Upper lobe of left lung (tissue), 6 donors: ENCODE measurements around the gene LIME1. TPM values are rescaled to one million over a fixed set of nuclear protein-coding genes. Genes with fewer than 3 reads are reported as not detected.

Experiments
- ATAC-seq, 2 donors: fragments of 200-7000 bp; cut with Tn5 transposase; one replicate each; pipeline ENCODE4 v1.9.1; 2022; ENCODE audit warnings: mild to moderate bottlenecking in 2 of 2, moderate library complexity in 2 of 2; ENCODE audit not compliant: low FRiP score in 2 of 2
- DNase-seq, 2 donors: peaks; one replicate each; pipeline ENCODE4 v3.0.0-alpha.2; 2019 to 2020
- H3K27ac ChIP-seq, 4 donors: fragments of 200-600 bp; sonication (generic); one replicate each; pipeline ENCODE4 v1.5.1; 2016 to 2019
- H3K27me3 ChIP-seq, 4 donors: fragments of 200-600 bp; sonication (generic); one replicate each; pipeline ENCODE4 v1.5.1; 2017 to 2019
- H3K36me3 ChIP-seq, 4 donors: fragments of 200-600 bp; sonication (generic); one replicate each; pipeline ENCODE4 v1.5.1; 2016 to 2019
- H3K4me1 ChIP-seq, 4 donors: fragments of 200-600 bp; sonication (generic); one replicate each; pipeline ENCODE4 v1.5.1; 2018 to 2019
- H3K4me3 ChIP-seq, 4 donors: fragments of 200-600 bp; sonication (generic); one replicate each; pipeline ENCODE4 v1.5.1; 2017 to 2019; ENCODE audit warnings: mild to moderate bottlenecking in 2 of 4, moderate library complexity in 1 of 4
- H3K9me3 ChIP-seq, 4 donors: fragments of 200-600 bp; sonication (generic); one replicate each; pipeline ENCODE4 v1.5.1; 2018 to 2019
- CTCF ChIP-seq, 6 experiments: fragments of 450-650 bp in 4 of 6; fragments of 200-600 bp in 2 of 6; sonication (generic) in 2 of 6; IDR thresholded peaks; one replicate each; pipeline ENCODE4 v1.5.1; 2016 to 2019; ENCODE audit warnings: antibody characterized with exemption in 6 of 6
- EP300 ChIP-seq, 4 donors: sonication (generic); formaldehyde crosslinking; IDR thresholded peaks; one replicate each; pipeline ENCODE4 v1.5.1; 2017; ENCODE audit warnings: antibody characterized with exemption in 4 of 4, control low read depth in 2 of 4
- POLR2A ChIP-seq, 4 donors: fragments of 450-650 bp; IDR thresholded peaks; one replicate each; pipeline ENCODE4 v1.5.1; 2016 to 2017; ENCODE audit warnings: antibody characterized with exemption in 4 of 4, mild to moderate bottlenecking in 2 of 4
- POLR2AphosphoS5 ChIP-seq, 2 donors: sonication (generic); formaldehyde crosslinking; IDR thresholded peaks; one replicate each; pipeline ENCODE4 v1.5.1; 2017; ENCODE audit warnings: antibody characterized with exemption in 2 of 2
- WGBS, 2 donors: methylation state at CpG; one replicate each; pipeline ENCODE4 v1.1.5; 2017 to 2018; 5-methylcytosine and 5-hydroxymethylcytosine counted together
- total RNA-seq, 6 donors: library from RNA; depleted of rRNA in 4 of 6; stranded (reverse); fragments of >200 nt in 4 of 6; gene quantifications; one replicate each; pipeline versions ENCODE4 v1.1.0 to v1.2.1, GENCODE V29; 2016 to 2021
- donor health status: DM: no; HTN: no; CAD: no; lungs with moderate emphysema.
- donor health status: DM: no; HTN: yes; CAD: no; lungs with severe emphysema.

Gene LIME1
- total RNA-seq, 6 donors from 2014 or later, result 12.4 to 51.3 (median 15.3) TPM

GRCh38 chr20:63706852-63707557, 29.5 kb upstream of the LIME1 start:
- peaks cover 24 to 33% (median 26%) of the 10 kb centered on the region in 4 donors for H3K4me1 ChIP-seq
- TF ChIP-seq POLR2AphosphoS5 (IDR thresholded peaks at IDR 0.05), result peak in 1 of 2 donors; percentile 16
- TF ChIP-seq EP300 (IDR thresholded peaks at IDR 0.05), result no peak
- peak in 2 of 6 experiments; percentile 23 to 33 for TF ChIP-seq CTCF (IDR thresholded peaks at IDR 0.05)
- peak in 1 of 4 donors; percentile 17 for TF ChIP-seq POLR2A (IDR thresholded peaks at IDR 0.05)

GRCh38 chr20:63707558-63708300, 28.7 kb upstream of the LIME1 start, which contains the start of the genes ARFRP1 and ZGPAT:
Gene ARFRP1, minus strand, starts transcription at chr20:63707976. Its CDS starts 885 bp downstream, at chr20:63707091.
Gene ZGPAT, plus strand, starts transcription at chr20:63708039. Its CDS starts 542 bp downstream, at chr20:63708581.
- ATAC-seq (peak; percentile 95 to 98), DNase-seq (peak; percentile 91 to 99)
- WGBS, 2 donors, result 1% methylated on average over 33 of the region's 98 CpGs; no CpG with 5 or more reads in 1 of the 2 donors

More at GRCh38 chr20:63706852-63707557, 29.5 kb upstream of the LIME1 start:
- Histone ChIP-seq H3K9me3 (no peaks in the 10 kb centered on the region), H3K4me3 (peak overlapping the region; percentile 79 to 98 (median 92)), H3K36me3 (peaks cover 21 to 59% (median 46%) of the 10 kb centered on the region in 4 donors), H3K27ac (peak overlapping the region; percentile 89 to 93 (median 92)), H3K27me3 (no peaks in the 10 kb centered on the region)
- WGBS, 2 donors, result 4 to 10% methylated on average over 14 to 23 of the region's 56 CpGs
- DNase-seq (peak; percentile 58 to 82), ATAC-seq (peak; percentile 12 to 71)

GRCh38 chr20:63708301-63709148, 27.9 kb upstream of the LIME1 start:
- H3K4me1 ChIP-seq, result peaks cover 24 to 33% (median 26%) of the 10 kb centered on the region in 4 donors
- H3K4me3 ChIP-seq, result peak overlapping the region; percentile 79 to 98 (median 92)
- TF ChIP-seq CTCF (IDR thresholded peaks at IDR 0.05) (no peak), POLR2A (IDR thresholded peaks at IDR 0.05) (no peak), POLR2AphosphoS5 (IDR thresholded peaks at IDR 0.05) (no peak), EP300 (IDR thresholded peaks at IDR 0.05) (no peak)
- ATAC-seq (no peak), DNase-seq (peak in 1 of 2 donors; percentile 23)
- WGBS, 2 donors, result 60 to 66% methylated on average over 22 to 28 of the region's 67 CpGs
- peaks cover 24 to 70% (median 52%) of the 10 kb centered on the region in 4 donors for H3K36me3 ChIP-seq
- H3K27ac ChIP-seq, result peak overlapping the region; percentile 89 to 93 (median 92)
- no peaks in the 10 kb centered on the region for H3K9me3 ChIP-seq
- H3K27me3 ChIP-seq, result no peaks in the 10 kb centered on the region

More at GRCh38 chr20:63707558-63708300, 28.7 kb upstream of the LIME1 start, which contains the start of the genes ARFRP1 and ZGPAT:
- H3K27ac ChIP-seq, result peak within 1 kb of the TSS; percentile 89 to 93 (median 92)
- H3K9me3 ChIP-seq, result no peaks in the 10 kb centered on the region
- H3K36me3 ChIP-seq, result peaks cover 24 to 66% (median 51%) of the 10 kb centered on the region in 4 donors
- H3K27me3 ChIP-seq, result no peaks in the 10 kb centered on the region
- H3K4me3 ChIP-seq, result peak within 1 kb of the TSS; percentile 79 to 98 (median 92)
- no peak for TF ChIP-seq EP300 (IDR thresholded peaks at IDR 0.05)
- peak in 4 of 6 experiments; percentile 21 to 48 (median 30) for TF ChIP-seq CTCF (IDR thresholded peaks at IDR 0.05)
- peak; percentile 94 to 95 for TF ChIP-seq POLR2AphosphoS5 (IDR thresholded peaks at IDR 0.05)
- peak in 3 of 4 donors; percentile 7 to 83 (median 42) for TF ChIP-seq POLR2A (IDR thresholded peaks at IDR 0.05)
- H3K4me1 ChIP-seq, result peaks cover 24 to 33% (median 26%) of the 10 kb centered on the region in 4 donors

GRCh38 chr20:63709149-63709527, 27.3 kb upstream of the LIME1 start:
- Histone ChIP-seq H3K9me3 (no peaks in the 10 kb centered on the region), H3K4me1 (peaks cover 24 to 33% (median 26%) of the 10 kb centered on the region in 4 donors), H3K27ac (no peak overlapping the region), H3K36me3 (peaks cover 24 to 64% (median 50%) of the 10 kb centered on the region in 4 donors), H3K4me3 (peak overlapping the region in 3 of 4 donors; percentile 79 to 98 (median 96)), H3K27me3 (no peaks in the 10 kb centered on the region)
- ATAC-seq, result no peak
- WGBS, 2 donors, result 89 to 95% methylated on average over 17 of the region's 17 CpGs
- DNase-seq, result no peak
- TF ChIP-seq EP300 (IDR thresholded peaks at IDR 0.05), result no peak
- TF ChIP-seq CTCF (IDR thresholded peaks at IDR 0.05), result no peak
- no peak for TF ChIP-seq POLR2AphosphoS5 (IDR thresholded peaks at IDR 0.05)
- no peak for TF ChIP-seq POLR2A (IDR thresholded peaks at IDR 0.05)
